ENCODE results near the gene NUBPL. TPM values are rescaled to one million over a fixed set of nuclear protein-coding genes. Genes with fewer than 3 reads are reported as not detected.

Gene NUBPL
- polyA plus RNA-seq, 1 of the 3 experiments (the other 2 are of a cell fraction), result 4.0 TPM

DNA sequence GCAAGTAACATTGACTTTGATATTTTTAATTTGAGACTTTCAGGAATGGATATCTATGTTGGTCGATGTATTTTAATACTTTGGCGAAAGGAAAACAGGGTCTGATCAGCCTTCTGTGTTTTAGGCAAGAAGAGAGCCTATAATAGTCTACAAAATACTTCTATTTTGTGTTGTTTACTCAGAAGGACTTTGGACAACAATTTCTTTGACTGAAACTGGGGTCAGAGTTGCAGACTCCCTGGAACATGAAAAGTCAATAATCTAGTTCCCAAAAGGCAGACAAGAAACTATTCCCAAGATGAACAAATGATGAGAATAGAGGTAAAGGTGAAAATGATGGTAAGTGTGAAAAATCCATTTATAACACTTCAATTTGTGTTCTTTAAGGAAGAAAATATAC lies 10.6 kb upstream of the NUBPL start:
- ChIA-PET CTCF (interaction anchor here (0.7 to 0.8 kb wide), 2 partner anchors 12 to 704 kb away, joined by 3 read pairs; no protein-coding TSS in a partner anchor), POLR2A (no interaction called here)
- Histone ChIP-seq H3K4me2 (no peak overlapping the region), H3K4me1 (ENCODE audit: control insufficient read depth in 1 of 2, insufficient read depth in 2 of 2, low read depth in 1 of 2, low read length in 1 of 2) (no peaks in the 10 kb centered on the region), H2AFZ (ENCODE audit: low read depth) (no peak overlapping the region), H3F3A (replicated peaks; ENCODE audit: insufficient read depth) (no peaks in the 10 kb centered on the region), H4K20me1 (ENCODE audit: insufficient read depth) (no peaks in the 10 kb centered on the region), H3K27me3 (ENCODE audit: insufficient read depth) (peaks cover 9% of the 10 kb centered on the region; the same call in 1 of the 2 replicates), H3K9me2 (no peaks in the 10 kb centered on the region), H3K9ac (no peak overlapping the region), H3K9me3 (no peaks in the 10 kb centered on the region), H3K79me2 (ENCODE audit: insufficient read depth) (no peaks in the 10 kb centered on the region), H3K27ac (ENCODE audit: low read depth in 2 of 2, low read length in 1 of 2) (no peak overlapping the region), H3K36me3 (replicated peaks in 1 of 2; ENCODE audit: control insufficient read depth in 1 of 2, insufficient read depth in 2 of 2, low read length in 1 of 2) (no peaks in the 10 kb centered on the region), H3K4me3 (ENCODE audit: low read depth in 2 of 2, low read length in 1 of 2) (no peak overlapping the region)
- DNase-seq, result no peak
- TF ChIP-seq POLR2AphosphoS5 (IDR thresholded peaks at IDR 0.05; ENCODE audit: low read depth, low read length), result no peak
- no peak for TF ChIP-seq GATA2 (CRISPR knock-in tag; IDR thresholded peaks at IDR 0.05)
- 10% methylated on average over 2 of the region's 2 CpGs for WGBS (ENCODE audit: low lambda C conversion rate)

DNA sequence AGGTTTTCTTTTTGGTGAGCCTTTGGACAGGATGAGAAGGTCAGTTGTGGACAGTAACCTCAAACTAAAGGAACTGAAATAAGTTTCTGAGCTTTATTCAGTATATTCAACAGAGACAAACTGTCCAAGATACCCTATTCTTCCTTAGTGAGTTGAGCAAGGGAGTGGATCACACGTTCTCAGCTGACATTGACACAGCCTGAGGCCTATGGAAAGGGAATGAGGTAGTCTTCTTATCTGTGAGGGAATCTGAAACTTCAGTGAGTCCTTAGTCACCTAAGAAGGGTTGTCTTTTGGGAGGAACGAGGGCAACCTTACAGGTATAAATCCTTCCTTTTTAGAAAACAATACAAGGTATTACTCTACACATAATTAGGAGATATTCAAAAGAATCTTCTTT lies 5.0 kb upstream of the NUBPL start:
- no peak overlapping the region for H3K27ac ChIP-seq (ENCODE audit: low read depth in 2 of 2, low read length in 1 of 2)
- ChIA-PET CTCF (no interaction called here), POLR2A (no interaction called here)
- H4K20me1 ChIP-seq (ENCODE audit: insufficient read depth), result no peaks in the 10 kb centered on the region
- H3K79me2 ChIP-seq (ENCODE audit: insufficient read depth), result no peaks in the 10 kb centered on the region
- H2AFZ ChIP-seq (ENCODE audit: low read depth), result no peak overlapping the region
- no peak overlapping the region for H3K4me2 ChIP-seq
- H3K4me3 ChIP-seq (ENCODE audit: low read depth in 2 of 2, low read length in 1 of 2), result no peak overlapping the region
- H3K27me3 ChIP-seq (ENCODE audit: insufficient read depth), result peaks cover 9% of the 10 kb centered on the region; the same call in 1 of the 2 replicates
- no peaks in the 10 kb centered on the region for H3K36me3 ChIP-seq (replicated peaks in 1 of 2; ENCODE audit: control insufficient read depth in 1 of 2, insufficient read depth in 2 of 2, low read length in 1 of 2)
- no peaks in the 10 kb centered on the region for H3F3A ChIP-seq (replicated peaks; ENCODE audit: insufficient read depth)
- TF ChIP-seq NRF1 (IDR thresholded peaks at IDR 0.05; ENCODE audit: low read depth, low read length) (no peak), TCF12 (IDR thresholded peaks at IDR 0.05) (no peak), PBX3 (IDR thresholded peaks at IDR 0.05) (no peak), ELF1 (IDR thresholded peaks at IDR 0.05) (no peak), NFIC (IDR thresholded peaks at IDR 0.05; ENCODE audit: borderline replicate concordance) (no peak), EZH2phosphoT487 (IDR thresholded peaks at IDR 0.05; ENCODE audit: borderline replicate concordance, low read depth) (no peak), RFX5 (IDR thresholded peaks at IDR 0.05; ENCODE audit: low read length) (no peak), CHD2 (IDR thresholded peaks at IDR 0.05; ENCODE audit: low read length, partially characterized antibody) (no peak), JUND (IDR thresholded peaks at IDR 0.05) (no peak)
- TF ChIP-seq, protein P1, sequence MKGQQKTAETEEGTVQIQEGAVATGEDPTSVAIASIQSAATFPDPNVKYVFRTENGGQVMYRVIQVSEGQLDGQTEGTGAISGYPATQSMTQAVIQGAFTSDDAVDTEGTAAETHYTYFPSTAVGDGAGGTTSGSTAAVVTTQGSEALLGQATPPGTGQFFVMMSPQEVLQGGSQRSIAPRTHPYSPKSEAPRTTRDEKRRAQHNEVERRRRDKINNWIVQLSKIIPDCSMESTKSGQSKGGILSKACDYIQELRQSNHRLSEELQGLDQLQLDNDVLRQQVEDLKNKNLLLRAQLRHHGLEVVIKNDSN (IDR thresholded peaks at IDR 0.05; ENCODE audit: borderline replicate concordance, low read depth), result no peak
- WGBS (ENCODE audit: low lambda C conversion rate), result 22% methylated on average over 2 of the region's 2 CpGs
- no peaks in the 10 kb centered on the region for H3K9me2 ChIP-seq
- no peaks in the 10 kb centered on the region; a peak in 1 of 4 replicates for H3K4me1 ChIP-seq (ENCODE audit: control insufficient read depth in 1 of 2, insufficient read depth in 2 of 2, low read depth in 1 of 2, low read length in 1 of 2)
- no peak for DNase-seq
- H3K9ac ChIP-seq, result no peak overlapping the region
- H3K9me3 ChIP-seq, result no peaks in the 10 kb centered on the region

- Histone ChIP-seq H3F3A (replicated peaks; ENCODE audit: insufficient read depth) (no peaks in the 10 kb centered on the region), H3K4me2 (no peak overlapping the region), H3K4me1 (ENCODE audit: control insufficient read depth in 1 of 2, insufficient read depth in 2 of 2, low read depth in 1 of 2, low read length in 1 of 2) (no peaks in the 10 kb centered on the region; a peak in 1 of 4 replicates), H2AFZ (ENCODE audit: low read depth) (0 out of 2 replicates have a peak overlapping the region, but pooled peaks have one; percentile 99), H3K9me2 (no peaks in the 10 kb centered on the region), H4K20me1 (ENCODE audit: insufficient read depth) (no peaks in the 10 kb centered on the region), H3K9me3 (no peaks in the 10 kb centered on the region), H3K9ac (no peak overlapping the region), H3K79me2 (ENCODE audit: insufficient read depth) (peaks cover 8% of the 10 kb centered on the region), H3K36me3 (replicated peaks in 1 of 2; ENCODE audit: control insufficient read depth in 1 of 2, insufficient read depth in 2 of 2, low read length in 1 of 2) (no peaks in the 10 kb centered on the region), H3K27me3 (ENCODE audit: insufficient read depth) (no peaks in the 10 kb centered on the region), H3K27ac (ENCODE audit: low read depth in 2 of 2, low read length in 1 of 2) (no peak overlapping the region), H3K4me3 (ENCODE audit: low read depth in 2 of 2, low read length in 1 of 2) (no peak overlapping the region)
- 96% methylated on average over 14 of the region's 21 CpGs for WGBS (ENCODE audit: low lambda C conversion rate)
- CTCF ChIA-PET, result interaction anchor here (0.8 kb wide), 1 partner anchor 227 kb away, joined by 3 read pairs; no protein-coding TSS in a partner anchor
- POLR2A ChIA-PET, result no interaction called here
- DNase-seq, result no peak
- TF ChIP-seq RXRA (IDR thresholded peaks at IDR 0.05; ENCODE audit: borderline replicate concordance, low read depth), result no peak
- no peak for TF ChIP-seq GATA2 (CRISPR knock-in tag; IDR thresholded peaks at IDR 0.05)
- no peak for TF ChIP-seq RCOR1 (IDR thresholded peaks at IDR 0.05; ENCODE audit: low read length)
- TF ChIP-seq FOXJ3 (CRISPR knock-in tag; IDR thresholded peaks at IDR 0.05), result no peak
- no peak for TF ChIP-seq RFX5 (IDR thresholded peaks at IDR 0.05; ENCODE audit: low read length)
- TF ChIP-seq FOSL2 (IDR thresholded peaks at IDR 0.05; ENCODE audit: borderline replicate concordance, low read depth), result no peak
- no peak for TF ChIP-seq CHD2 (IDR thresholded peaks at IDR 0.05; ENCODE audit: low read length, partially characterized antibody)
- TF ChIP-seq NRF1 (IDR thresholded peaks at IDR 0.05; ENCODE audit: low read depth, low read length), result no peak
- TF ChIP-seq YY1 (IDR thresholded peaks at IDR 0.05; ENCODE audit: low read depth), result no peak
- TF ChIP-seq NFIC (IDR thresholded peaks at IDR 0.05; ENCODE audit: borderline replicate concordance), result no peak
- no peak for TF ChIP-seq EP300 (IDR thresholded peaks at IDR 0.05; ENCODE audit: borderline replicate concordance in 1 of 2, low read depth in 1 of 2, low read length in 1 of 2)
- no peak for TF ChIP-seq SIN3A (IDR thresholded peaks at IDR 0.05; ENCODE audit: borderline replicate concordance, low read depth, low read length)
- TF ChIP-seq, protein P1 (IDR thresholded peaks at IDR 0.05; ENCODE audit: borderline replicate concordance, low read depth), result no peak
Measured at GRCh38 chr14:31559939-31560338, 1.3 kb upstream of the NUBPL start.
